GM10847 (cell line): Measurements from ENCODE around the gene ANKRD11.

Experiments
- POLR2A ChIP-seq: IDR thresholded peaks from 2 replicates; pipeline ENCODE4 v1.6.1; 2011; ENCODE audit not compliant: insufficient read length; ENCODE audit errors: extremely low read depth

ANKRD11 gene

DNA sequence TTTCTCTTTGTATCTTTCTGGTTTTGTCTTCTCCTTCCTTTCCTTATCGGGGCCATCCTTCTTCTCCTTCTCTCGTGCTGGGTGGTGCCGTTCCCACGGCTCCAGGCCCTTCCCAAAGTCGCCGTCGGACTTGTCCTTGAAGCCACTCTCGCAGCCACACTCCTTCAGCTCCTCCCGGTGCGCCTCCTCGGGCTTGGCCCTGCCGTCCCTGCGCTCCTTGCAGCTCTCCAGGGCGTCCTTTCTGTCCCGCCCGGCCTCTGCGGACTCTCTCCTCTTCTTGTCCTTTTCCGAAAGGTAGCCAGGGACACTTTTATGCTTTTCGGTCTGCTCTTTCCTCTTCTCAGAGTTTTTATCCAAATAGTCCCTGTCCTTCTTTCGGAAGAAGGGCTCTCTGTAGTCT is 206.9 kb downstream of the ANKRD11 start:
- TF ChIP-seq POLR2A, result no peak

DNA sequence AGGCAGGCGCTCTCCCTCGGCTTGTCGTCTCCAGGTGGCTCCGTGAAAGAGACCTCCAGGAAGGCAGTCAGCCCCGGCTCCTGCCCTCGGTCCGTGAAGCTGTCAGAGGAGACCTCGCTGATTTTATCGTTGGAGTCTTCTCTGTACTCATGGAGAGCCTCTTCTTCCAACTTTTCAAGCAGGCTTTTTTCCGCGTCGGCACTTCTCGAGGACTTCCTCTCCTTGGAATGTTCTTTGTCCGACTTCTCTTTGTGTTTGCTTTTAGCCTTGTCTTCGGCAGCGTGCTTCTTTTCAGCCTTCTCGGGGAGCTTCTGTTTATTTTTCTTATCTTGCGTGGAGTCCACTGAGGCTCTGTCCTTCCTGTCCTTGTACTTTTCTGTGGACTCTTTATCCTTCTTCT is 207.8 kb downstream of the ANKRD11 start:
- no peak for TF ChIP-seq POLR2A

DNA sequence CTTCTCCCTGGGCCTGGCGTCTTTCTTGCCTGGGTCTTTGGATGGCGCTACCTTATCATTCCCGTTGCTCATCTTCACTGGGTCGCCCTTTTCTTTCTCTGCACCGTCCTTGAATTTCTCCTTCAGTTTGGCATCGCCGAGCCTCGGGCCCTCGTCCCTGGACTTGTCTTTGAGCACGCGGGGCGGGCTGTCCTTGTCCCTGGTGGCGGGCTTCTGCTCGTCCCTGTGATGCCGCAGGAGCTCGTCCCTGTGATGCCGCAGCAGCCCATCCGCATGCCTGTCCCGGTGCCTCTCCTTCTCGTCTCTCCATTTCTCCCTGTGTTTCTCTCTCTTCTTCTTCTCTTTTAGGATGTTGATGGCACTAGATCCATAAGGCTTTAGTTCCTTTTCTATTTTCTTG is 208.5 kb downstream of the ANKRD11 start:
- TF ChIP-seq POLR2A, result no peak

DNA sequence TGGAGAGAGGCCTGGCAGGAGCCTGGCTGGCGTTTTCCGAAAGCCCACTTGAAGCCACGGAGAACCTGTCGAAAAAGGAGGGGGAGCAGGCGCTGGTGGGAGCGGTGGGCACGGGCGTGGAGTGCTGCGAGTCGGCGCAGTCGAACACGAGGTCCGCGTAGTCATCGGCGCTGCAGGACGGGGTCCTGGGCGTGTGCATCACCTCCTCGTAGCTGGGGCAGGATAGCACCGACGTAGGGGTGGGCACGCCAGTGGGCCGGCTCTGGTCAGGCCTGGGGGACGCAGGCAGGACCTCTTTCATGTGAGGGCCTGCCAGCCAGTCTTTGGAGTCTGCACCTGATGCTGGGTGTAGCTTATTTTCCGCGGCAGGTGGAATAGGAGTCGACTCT is 209.2 kb downstream of the ANKRD11 start:
- no peak for TF ChIP-seq POLR2A

DNA sequence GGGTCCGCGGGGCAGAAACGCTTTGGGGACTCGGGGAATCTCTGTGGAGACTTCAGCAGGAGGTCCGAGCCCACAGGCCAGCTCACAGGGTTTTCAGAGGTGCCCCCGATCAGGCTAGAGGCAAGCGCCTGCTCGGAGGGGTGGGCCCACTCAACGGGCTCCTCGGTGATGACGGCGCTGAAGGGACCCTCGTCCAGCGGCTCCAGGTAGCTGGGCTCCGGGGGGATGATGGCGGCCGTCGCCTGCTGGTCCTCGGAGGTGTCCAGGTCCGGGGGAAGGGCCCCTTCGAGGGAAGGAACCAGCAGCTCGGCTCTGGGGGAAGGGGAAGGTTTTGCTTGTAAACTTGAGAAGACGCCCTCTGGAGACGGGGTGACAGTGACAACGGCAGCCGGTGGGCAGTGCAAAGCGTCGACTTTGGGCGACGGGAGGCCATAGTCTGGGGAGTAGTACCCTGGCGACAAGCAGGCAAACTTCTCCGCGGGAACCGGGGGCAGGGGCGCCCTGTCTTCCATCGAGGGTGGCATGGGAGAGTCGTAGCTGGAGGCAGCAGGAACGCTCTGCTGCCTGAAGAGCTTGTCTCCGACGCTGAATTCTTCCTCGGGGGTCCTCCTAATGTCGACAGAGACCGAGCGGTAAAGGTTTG is 209.7 kb downstream of the ANKRD11 start:
- TF ChIP-seq POLR2A, result no peak

DNA sequence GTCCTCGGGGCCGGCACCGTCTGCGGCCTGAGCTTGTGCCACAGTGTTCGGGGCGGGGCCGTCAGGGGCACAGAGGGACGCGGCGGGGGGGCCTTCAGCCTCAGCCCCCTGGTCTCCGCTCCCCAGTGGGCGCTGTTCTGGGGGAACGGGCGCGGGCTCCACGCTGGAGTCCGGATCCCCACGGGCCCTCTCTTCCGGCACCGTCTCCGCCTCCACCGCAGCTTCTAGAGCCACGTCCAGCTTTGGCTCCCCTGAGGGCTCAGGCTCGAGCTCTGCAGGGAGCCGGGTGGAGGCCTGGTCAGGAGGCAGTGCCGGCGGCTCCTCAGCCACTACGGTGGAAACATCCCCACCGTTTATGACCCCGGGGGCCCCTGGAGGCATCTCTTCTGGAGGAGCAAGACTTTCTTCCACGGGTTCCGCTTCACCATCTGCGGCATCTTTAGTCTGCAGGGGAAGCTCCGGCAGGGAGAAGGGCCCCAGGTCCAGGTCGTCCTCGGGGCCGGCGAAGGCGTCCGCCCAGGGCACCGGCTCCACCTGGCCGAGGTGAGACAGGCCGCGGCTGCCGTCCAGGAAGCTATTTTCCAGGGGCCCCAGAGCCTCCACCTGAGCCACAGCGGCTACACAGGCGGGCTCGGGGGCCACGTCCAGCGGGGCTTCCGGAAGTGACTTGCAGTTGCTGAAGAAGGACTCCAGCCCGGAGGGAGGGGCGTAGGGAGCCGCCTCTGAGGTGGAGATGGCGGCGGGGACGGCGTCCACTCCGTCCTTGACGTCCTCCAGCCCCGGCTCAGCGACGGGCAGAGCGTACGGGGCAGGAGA is 210.5 kb downstream of the ANKRD11 start:
- no peak for TF ChIP-seq POLR2A

DNA sequence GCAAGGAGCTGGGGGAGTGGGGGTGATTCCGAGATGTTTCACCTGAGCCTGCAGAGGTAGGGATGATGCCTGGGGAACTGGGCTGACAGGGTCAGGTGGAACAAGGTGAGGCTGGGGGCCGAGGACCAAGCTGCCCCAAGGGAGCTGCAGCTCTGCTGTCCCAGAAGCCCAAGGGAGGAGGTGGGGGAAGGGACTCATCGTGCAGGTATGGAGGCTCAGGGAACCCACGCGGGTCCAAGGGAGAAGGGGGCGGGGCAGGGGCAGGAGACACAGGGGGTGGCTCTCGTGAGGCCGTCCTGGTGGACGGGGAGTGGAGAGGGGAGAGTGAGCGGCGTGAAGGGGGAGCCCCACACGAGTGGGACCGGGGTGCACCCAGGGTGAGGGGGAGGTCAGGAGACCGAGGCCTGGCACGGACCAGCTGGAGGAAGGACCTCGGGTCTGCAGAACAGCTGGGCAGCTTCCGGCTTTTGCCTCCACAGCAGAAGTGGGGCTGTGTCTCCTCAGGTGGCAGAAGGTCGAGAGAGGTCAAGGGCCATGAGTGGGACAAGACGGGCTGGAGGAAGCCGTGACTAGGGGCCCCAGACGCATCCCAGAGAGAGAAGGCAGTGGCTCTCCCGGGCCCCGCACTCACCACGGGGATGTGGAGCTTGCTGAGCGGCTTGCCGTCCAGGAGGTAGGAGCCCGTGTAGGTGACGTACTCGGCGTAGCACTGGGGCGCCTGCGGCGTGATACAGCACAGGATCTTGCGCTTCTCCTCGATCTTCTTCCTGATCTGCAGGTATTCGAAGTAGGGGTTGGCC is 211.7 kb downstream of the ANKRD11 start:
- TF ChIP-seq POLR2A, result no peak

DNA sequence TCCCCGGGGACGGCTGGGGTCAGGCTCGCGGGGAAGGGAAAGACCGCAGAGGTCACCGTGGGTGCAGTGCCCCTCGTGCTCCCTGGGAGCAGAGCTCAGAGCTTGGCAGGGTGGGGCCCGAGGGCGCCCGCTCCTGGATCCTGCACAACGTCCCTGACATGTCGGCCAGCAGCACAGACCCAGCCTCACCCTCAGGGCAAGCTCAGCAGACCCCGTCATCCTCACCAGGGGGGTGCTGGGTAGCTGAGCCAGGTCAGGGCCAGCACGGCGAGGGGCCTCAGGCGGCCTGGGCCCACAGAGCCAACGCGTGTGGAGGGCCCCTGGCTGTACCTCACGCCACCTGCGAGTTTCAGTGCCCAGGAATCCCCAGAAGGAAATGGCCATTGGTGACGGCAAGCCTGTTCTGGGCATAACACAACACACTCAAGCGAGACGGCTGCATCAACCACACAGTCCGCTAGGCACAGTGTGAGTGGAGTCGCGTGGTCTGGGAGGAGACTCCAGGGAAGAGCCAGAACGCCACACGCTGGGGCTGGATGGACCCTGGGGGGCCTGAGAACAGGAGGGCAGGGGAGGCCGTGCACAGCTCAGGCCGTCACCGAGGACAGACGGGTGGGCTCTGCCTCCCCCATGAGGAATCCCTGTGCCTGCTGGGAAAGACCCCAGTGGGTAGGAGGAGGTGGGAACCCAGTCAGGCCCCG is 212.6 kb downstream of the ANKRD11 start:
- no peak for TF ChIP-seq POLR2A

DNA sequence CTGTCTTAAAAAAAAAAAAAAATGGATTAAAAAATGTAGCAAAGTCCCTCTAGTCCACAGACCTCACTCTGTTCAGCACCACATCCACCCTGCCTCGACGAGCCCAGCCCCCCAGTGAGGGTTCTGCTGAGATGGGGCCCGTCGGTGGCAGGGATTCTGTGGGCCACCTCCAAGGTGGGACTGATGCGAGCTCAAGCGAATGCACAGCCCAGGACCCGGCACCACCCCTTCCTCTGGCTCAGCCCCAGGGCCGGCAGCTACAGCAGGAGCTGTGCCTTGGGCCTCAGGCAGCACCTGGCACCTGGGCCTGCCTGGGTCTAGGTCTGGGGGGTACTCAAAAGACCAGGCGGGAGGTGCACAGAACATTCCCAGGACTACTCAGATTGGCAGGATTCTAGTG is 213.3 kb downstream of the ANKRD11 start:
- TF ChIP-seq POLR2A, result no peak

DNA sequence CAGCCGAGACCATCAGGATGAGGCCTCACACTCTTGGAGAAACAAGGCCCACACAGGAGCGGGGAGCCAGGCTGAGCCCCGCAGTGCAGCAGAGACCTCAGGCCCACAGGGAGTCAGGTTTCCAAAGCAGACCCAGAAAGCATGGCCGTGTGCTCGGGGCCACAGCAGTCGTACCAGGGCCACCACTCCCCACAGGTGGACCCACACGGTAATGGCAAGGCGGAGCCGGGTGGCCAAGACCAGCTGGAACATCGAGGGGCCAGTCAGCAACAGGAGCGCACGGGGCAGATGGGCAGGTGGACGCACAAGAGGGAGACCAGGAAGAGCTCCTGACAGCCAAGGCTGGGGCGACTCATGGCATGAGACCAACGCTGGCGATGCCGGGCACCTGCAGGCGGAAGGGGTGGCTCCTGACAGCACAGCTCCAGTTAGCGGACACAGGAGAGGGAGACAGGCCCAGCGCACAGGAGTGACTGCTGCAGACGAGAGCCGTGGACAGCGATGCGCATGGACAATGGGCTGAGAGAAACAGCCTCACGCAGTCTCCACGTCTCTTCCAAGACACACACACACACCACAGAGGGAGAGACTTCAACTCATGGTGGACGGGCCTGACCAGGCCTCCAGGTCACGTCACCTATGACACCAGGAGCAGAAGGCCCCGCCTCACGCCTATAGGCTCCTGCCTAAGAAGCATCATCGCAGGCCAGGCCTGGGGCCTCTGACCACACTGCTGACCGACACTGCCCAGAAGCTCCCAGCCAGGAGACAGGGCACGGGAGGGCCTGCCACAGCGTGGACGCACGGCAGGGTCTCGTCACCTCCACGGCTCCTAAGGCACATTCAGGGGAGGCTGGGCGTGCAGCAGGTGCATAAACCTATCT is 214.3 kb downstream of the ANKRD11 start:
- TF ChIP-seq POLR2A, result no peak

DNA sequence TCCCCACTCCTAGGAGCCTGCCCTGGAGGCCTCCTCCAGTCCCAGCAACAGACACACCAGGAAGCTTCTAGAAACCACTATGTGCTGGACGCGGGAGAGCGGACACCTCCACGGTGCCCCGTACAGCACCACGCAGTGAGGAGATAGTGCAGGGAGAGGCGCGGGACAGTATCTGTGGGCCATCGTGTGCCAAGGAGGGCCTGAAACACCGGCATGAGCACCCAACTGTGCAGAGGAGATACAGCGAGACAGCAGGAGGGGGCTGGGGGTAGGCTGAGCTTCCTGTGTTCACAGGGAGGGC is 215.1 kb downstream of the ANKRD11 start:
- no peak for TF ChIP-seq POLR2A

DNA sequence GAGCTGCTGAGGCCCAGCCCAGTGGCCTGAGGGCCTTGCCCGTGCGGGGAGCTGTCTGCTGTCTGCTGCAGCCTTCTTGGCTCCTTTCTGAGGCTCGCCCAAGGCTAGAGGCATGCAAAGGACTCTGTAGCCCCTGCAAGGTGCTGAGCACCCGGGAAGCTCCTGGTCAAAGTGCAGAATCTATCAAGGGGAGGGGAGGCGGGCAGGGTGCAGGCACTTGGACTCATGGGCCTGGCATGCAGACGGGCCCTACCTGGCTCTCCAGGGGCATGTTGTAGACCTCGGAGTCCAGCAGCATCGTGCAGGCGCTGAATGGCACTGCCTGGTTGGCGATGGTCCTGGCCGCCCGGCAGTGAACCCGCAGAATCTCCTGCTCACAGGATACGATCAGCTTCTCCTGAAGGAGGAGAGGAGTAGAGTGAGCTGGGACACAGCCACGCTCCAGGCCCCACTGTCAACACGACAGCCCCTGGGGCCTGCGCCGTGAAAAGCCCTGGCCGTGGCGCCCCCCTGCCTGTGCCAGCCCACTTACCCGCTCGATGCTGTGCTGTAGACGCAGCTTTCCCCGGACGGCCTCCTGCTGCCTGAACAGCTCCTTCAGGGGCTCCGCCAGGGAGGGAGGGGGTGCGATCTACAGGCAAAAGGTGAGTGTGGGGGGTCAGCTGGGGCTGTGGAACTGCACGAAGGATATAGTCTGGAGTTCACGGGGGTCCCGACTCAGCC is 215.6 kb downstream of the ANKRD11 start:
- TF ChIP-seq POLR2A, result no peak

DNA sequence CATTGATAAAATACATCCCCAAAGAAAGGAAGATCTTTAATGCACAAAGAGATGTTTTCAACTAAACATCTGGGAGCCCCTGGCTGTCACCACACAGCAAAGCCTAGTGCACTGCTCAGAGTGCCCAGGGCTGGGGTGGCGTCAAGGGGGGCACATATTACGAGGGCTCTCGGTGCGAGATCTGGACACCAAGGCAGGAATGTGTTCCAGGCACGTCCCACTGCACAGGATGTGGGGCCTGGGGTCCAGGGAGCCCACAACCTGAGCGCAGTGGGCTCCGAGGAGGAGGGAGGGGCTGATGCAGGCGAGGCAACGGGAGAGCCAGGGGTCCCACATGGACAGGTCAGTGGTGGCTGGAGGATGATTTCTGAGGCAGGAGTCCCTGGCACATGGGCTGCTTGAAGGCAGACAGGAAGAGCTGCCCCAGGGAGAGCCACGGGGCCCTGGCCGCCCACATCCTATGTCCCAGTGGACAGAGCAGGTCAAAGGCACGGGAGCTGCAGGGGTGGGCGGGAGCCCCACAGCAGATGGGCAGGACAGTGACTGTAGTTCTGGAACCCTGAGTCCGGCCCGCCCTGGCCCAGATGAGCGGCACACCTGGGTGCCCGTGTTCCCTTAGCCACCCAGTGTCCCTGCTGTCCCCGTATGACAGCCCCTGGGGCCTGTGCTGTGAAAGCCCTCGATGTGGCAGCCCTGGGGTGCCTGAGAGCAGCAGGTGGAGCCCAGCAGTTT is 216.5 kb downstream of the ANKRD11 start:
- no peak for TF ChIP-seq POLR2A
